CD4-positive, alpha-beta T cell treated with Interleukin-4 for 1 hour (primary cell): ENCODE results near the gene FAM83C.

ENCODE experiments used
- DNase-seq, 2 donors: peaks; one replicate each; pipeline ENCODE4 v3.0.0-alpha.2; 2020 to 2022

Gene FAM83C

GRCh38 chr20:35291654-35292503, at the start of gene FAM83C:
FAM83C (minus strand) TSS chr20:35292425; CDS start chr20:35292304, 121 bp downstream.
- DNase-seq, result no peak

- no peak for DNase-seq
These were observed 49.3 kb upstream of the FAM83C start for GRCh38 chr20:35341366-35342028.

- no peak for DNase-seq
These were observed 48.2 kb upstream of the FAM83C start for GRCh38 chr20:35340436-35340835.

GRCh38 chr20:35339636-35340035, 47.4 kb upstream of the FAM83C start:
- DNase-seq, result no peak

- DNase-seq, result no peak
These were observed 46.8 kb upstream of the FAM83C start for GRCh38 chr20:35339007-35339406.

- DNase-seq, result no peak
These were observed 42.3 kb upstream of the FAM83C start for GRCh38 chr20:35334311-35335101.

GRCh38 chr20:35333606-35334005, 41.4 kb upstream of the FAM83C start:
- DNase-seq, result no peak

GRCh38 chr20:35332540-35333200, 40.4 kb upstream of the FAM83C start:
- DNase-seq, result no peak

GRCh38 chr20:35329435-35330139, 37.4 kb upstream of the FAM83C start:
- DNase-seq, result peak in 1 of 2 donors; percentile 9

GRCh38 chr20:35328689-35329088, 36.5 kb upstream of the FAM83C start:
- DNase-seq, result no peak

GRCh38 chr20:35328095-35328685, 36.0 kb upstream of the FAM83C start:
- no peak for DNase-seq

- no peak for DNase-seq
These were observed 35.1 kb upstream of the FAM83C start for GRCh38 chr20:35327074-35327976.

- DNase-seq, result no peak
These were observed 34.5 kb upstream of the FAM83C start for GRCh38 chr20:35326740-35327073.

GRCh38 chr20:35326021-35326739, 34.0 kb upstream of the FAM83C start:
- DNase-seq, result no peak

GRCh38 chr20:35325401-35325800, 33.2 kb upstream of the FAM83C start:
- DNase-seq, result no peak

GRCh38 chr20:35320396-35321126, 28.3 kb upstream of the FAM83C start:
- no peak for DNase-seq

- no peak for DNase-seq
These were observed 27.6 kb upstream of the FAM83C start for GRCh38 chr20:35319871-35320197.

GRCh38 chr20:35319192-35319870, 27.1 kb upstream of the FAM83C start:
- no peak for DNase-seq
